Breast epithelium (tissue), 3 donors: Measurements from ENCODE around the gene PNKD.

ENCODE experiments used
- CTCF ChIP-seq, 3 donors: fragments of 450-650 bp; IDR thresholded peaks; one replicate each; pipeline ENCODE4 v1.5.1; 2016 to 2017; ENCODE audit warnings: antibody characterized with exemption in 3 of 3, mild to moderate bottlenecking in 3 of 3, moderate library complexity in 3 of 3
- POLR2A ChIP-seq: fragments of 450-650 bp; IDR thresholded peaks from one replicate; pipeline ENCODE4 v1.6.1; 2016; ENCODE audit warnings: antibody characterized with exemption, mild to moderate bottlenecking, moderate library complexity
- POLR2AphosphoS5 ChIP-seq, 3 donors: sonication (generic); formaldehyde crosslinking; IDR thresholded peaks; one replicate each; pipeline ENCODE4 v1.6.1; 2017; ENCODE audit warnings: antibody characterized with exemption in 3 of 3

GRCh38 chr2:218332920-218333645 lies 62.8 kb downstream of the PNKD start:
- TF ChIP-seq CTCF (IDR thresholded peaks at IDR 0.05) (no peak), POLR2AphosphoS5 (IDR thresholded peaks at IDR 0.05) (no peak), POLR2A (no peak)
